ENCODE results near the gene MDGA2. TPM values are rescaled to one million over a fixed set of nuclear protein-coding genes. Genes with fewer than 3 reads are reported as not detected.

The MDGA2 gene
- total and polyA plus RNA-seq, 9 of the 15 experiments (the other 6 are each of a cell fraction or from before 2014, with no cell fraction given): 0.01 to 0.18 (median 0.03) TPM; not detected in 5

DNA sequence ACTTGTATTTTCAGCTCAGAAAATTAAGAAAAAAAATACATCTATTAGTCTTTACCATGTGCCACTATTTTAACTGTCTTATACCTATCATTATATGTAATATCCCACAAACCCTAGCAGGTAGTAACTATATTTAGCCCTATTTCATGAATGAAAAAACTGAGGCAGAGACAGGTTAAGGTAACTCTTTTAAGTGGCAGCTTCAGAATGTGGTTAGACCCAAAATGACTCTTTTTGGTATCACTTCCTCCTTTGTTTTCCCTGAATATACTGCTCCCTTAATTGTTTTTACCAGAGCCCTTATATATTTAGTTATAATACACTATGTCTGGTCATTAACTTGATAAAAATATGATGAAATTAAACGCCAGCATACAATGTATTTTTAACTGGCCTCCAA, 788.3 kb downstream of the MDGA2 start:
- H3K79me2 ChIP-seq (ENCODE audit: control insufficient read depth, insufficient read depth, low read length): no peaks in the 10 kb centered on the region
- intact Hi-C loops (cut with micrococcal nuclease) (no loop called here), in situ Hi-C loops (cut with MboI) (no loop called here)
- no peak overlapping the region for H2AFZ ChIP-seq (ENCODE audit: low read depth, low read length)
- H3K9me3 ChIP-seq (replicated peaks; ENCODE audit: control insufficient read depth, insufficient read depth, low read depth, low read length): no peaks in the 10 kb centered on the region; the same call in 1 of the 2 replicates
- ChIA-PET CTCF (ENCODE audit: low intra/inter-chr PET ratio) (no interaction called here), POLR2A (no interaction called here)
- FAIRE-seq (no peak), ATAC-seq (no peak), DNase-seq (ENCODE audit: extremely low read depth in 1 of 4, low spot score in 3 of 4) (no peak)
- no peaks in the 10 kb centered on the region for H3K36me3 ChIP-seq (ENCODE audit: control insufficient read depth, insufficient read depth, low read length)
- no peaks in the 10 kb centered on the region for H3K4me1 ChIP-seq (replicated peaks in 1 of 2; ENCODE audit: control insufficient read depth in 2 of 2, insufficient read depth in 2 of 2, low read length in 2 of 2)
- no peaks in the 10 kb centered on the region for H3K27me3 ChIP-seq (ENCODE audit: control insufficient read depth in 2 of 2, insufficient read depth in 2 of 2, low read length in 2 of 2)
- BruUV-seq (replicated peaks): no TSS peak
- H3K9me1 ChIP-seq (ENCODE audit: control insufficient read depth, insufficient read depth, low read length): no peaks in the 10 kb centered on the region
- H4K20me1 ChIP-seq (replicated peaks; ENCODE audit: control insufficient read depth, insufficient read depth, low read length): no peaks in the 10 kb centered on the region
- no peak overlapping the region for H3K27ac ChIP-seq (ENCODE audit: extremely low read depth, low read depth, low read length)
- H3K4me2 ChIP-seq (ENCODE audit: insufficient read depth, low read length): no peak overlapping the region
- TF ChIP-seq TARDBP (IDR thresholded peaks at IDR 0.05) (no peak), SMC3 (conservative IDR thresholded peaks at IDR 0.05; ENCODE audit: insufficient read depth, low read depth, low read length) (no peak), ZNF79 (CRISPR knock-in tag; IDR thresholded peaks at IDR 0.05; ENCODE audit: low read depth) (no peak), BACH1 (tag; IDR thresholded peaks at IDR 0.05) (no peak)
- TF ChIP-seq, protein P1, sequence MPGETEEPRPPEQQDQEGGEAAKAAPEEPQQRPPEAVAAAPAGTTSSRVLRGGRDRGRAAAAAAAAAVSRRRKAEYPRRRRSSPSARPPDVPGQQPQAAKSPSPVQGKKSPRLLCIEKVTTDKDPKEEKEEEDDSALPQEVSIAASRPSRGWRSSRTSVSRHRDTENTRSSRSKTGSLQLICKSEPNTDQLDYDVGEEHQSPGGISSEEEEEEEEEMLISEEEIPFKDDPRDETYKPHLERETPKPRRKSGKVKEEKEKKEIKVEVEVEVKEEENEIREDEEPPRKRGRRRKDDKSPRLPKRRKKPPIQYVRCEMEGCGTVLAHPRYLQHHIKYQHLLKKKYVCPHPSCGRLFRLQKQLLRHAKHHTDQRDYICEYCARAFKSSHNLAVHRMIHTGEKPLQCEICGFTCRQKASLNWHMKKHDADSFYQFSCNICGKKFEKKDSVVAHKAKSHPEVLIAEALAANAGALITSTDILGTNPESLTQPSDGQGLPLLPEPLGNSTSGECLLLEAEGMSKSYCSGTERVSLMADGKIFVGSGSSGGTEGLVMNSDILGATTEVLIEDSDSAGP (CRISPR knock-in tag; IDR thresholded peaks at IDR 0.05): no peak
- TF ChIP-seq, protein P2, sequence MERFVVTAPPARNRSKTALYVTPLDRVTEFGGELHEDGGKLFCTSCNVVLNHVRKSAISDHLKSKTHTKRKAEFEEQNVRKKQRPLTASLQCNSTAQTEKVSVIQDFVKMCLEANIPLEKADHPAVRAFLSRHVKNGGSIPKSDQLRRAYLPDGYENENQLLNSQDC (CRISPR knock-in tag; IDR thresholded peaks at IDR 0.05): no peak
- WGBS (ENCODE audit: insufficient coverage, low coverage, missing lambda C conversion rate): 10% methylated on average over 1 of the region's 1 CpG
- no peak overlapping the region for H3K4me3 ChIP-seq
- H3K9ac ChIP-seq (ENCODE audit: insufficient read depth in 1 of 2, low read depth in 2 of 2, low read length in 2 of 2): no peak overlapping the region

All from K562 (cell line).